Aorta (tissue), 5 donors: Measurements from ENCODE around the gene BRF1. TPM values are rescaled to one million over a fixed set of nuclear protein-coding genes. Genes with fewer than 3 reads are reported as not detected.

ENCODE experiments used
- ATAC-seq: fragments of 200-7000 bp; cut with Tn5 transposase; one replicate; pipeline ENCODE4 v1.9.1; 2022; ENCODE audit warnings: moderate library complexity; ENCODE audit not compliant: low FRiP score
- DNase-seq, 2 donors: peaks; one replicate each; pipeline ENCODE4 v3.0.0-alpha.2; 2020
- H3K27ac ChIP-seq, 2 donors: one replicate each; pipeline ENCODE4 v1.5.1; 2013; ENCODE audit warnings: low read length in 2 of 2, mild to moderate bottlenecking in 2 of 2, moderate library complexity in 2 of 2, control low read depth in 1 of 2, inconsistent platforms in 1 of 2, low read depth in 1 of 2
- H3K27me3 ChIP-seq, 2 donors: one replicate each; pipeline ENCODE4 v1.6.1; 2013; ENCODE audit warnings: control low read depth in 1 of 2, low read length in 1 of 2, mild to moderate bottlenecking in 1 of 2, moderate library complexity in 1 of 2; ENCODE audit not compliant: insufficient read depth in 2 of 2, control insufficient read depth in 1 of 2
- H3K36me3 ChIP-seq, 2 donors: one replicate each; pipeline ENCODE4 v1.6.1; 2013; ENCODE audit warnings: control low read depth in 1 of 2, low read length in 1 of 2, mild to moderate bottlenecking in 1 of 2; ENCODE audit not compliant: insufficient read depth in 2 of 2, control insufficient read depth in 1 of 2
- H3K4me1 ChIP-seq, 2 donors: one replicate each; pipeline ENCODE4 v1.6.1; 2013; ENCODE audit warnings: low read length in 2 of 2, control low read depth in 1 of 2, mild to moderate bottlenecking in 1 of 2, moderate library complexity in 1 of 2; ENCODE audit not compliant: insufficient read depth in 2 of 2, control insufficient read depth in 1 of 2
- H3K4me3 ChIP-seq, 2 donors: one replicate each; pipeline ENCODE4 v1.5.1; 2013; ENCODE audit warnings: low read length in 2 of 2, control low read depth in 1 of 2, mild to moderate bottlenecking in 1 of 2
- H3K9me3 ChIP-seq: one replicate; pipeline ENCODE4 v1.6.1; 2013; ENCODE audit warnings: mild to moderate bottlenecking, low read length; ENCODE audit not compliant: control insufficient read depth
- WGBS, 2 donors: extraction: QIAGEN DNeasy Blood & Tissue Kit; methylation state at CpG; one replicate each; pipeline ENCODE4 v1.1.7; 2013; 5-methylcytosine and 5-hydroxymethylcytosine counted together
- intact Hi-C, 2 donors: fragments of 100-400 bp; cut with DNase I; formaldehyde crosslinking; loops; one replicate each; pipeline versions ENCODE4 v1.14.2 to v1.15.0; 2022
- polyA plus RNA-seq, 2 donors: library from polyadenylated mRNA; stranded (reverse); fragments of 200-250 nt; gene quantifications; one replicate each; pipeline ENCODE4 v1.2.3, GENCODE V29; 2013
- total RNA-seq, 2 donors: library from RNA; stranded (reverse); fragmentation: NEBNext Ultra II Directional; extraction: Animal tissue kit (Norgen Biotek cat#: 25700); gene quantifications; one replicate each; pipeline ENCODE4 v1.2.1, GENCODE V29; 2021
- donor health status: healthy with polysubstance abuse.
- donor health status: Bipolar disorder and iron deficiency.
- donor health status: DM: no; HTN: no; CAD: no.
- donor health status: DM: no; HTN: no; CAD: no.
- donor health status: DM: yes; HTN: yes; CAD: no.

Gene BRF1
- total and polyA plus RNA-seq, 4 donors: 7.1 to 44.3 (median 29.6) TPM

DNA sequence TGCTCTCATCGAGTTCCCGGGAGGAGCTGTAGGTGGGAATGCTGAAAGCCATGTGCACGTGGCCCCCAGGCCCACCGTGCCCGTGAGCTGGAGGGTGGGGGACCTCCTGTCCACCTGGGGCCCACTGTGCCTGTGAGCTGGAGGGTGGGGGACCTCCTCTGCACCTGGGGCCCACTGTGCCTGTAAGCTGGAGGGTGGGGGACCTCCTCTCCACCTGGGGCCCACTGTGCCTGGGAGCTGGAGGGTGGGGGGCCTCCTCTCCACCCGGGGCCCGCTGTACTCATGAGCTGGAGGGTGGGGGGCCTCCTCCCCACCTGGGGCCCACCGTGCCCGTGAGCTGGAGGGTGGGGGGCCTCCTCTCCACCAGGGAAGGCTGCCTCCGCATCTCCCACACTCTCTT lies 105.8 kb downstream of the BRF1 start:
- Histone ChIP-seq H3K27ac (no peak overlapping the region), H3K27me3 (no peaks in the 10 kb centered on the region), H3K9me3 (no peaks in the 10 kb centered on the region), H3K4me1 (no peaks in the 10 kb centered on the region), H3K36me3 (no peaks in the 10 kb centered on the region), H3K4me3 (no peak overlapping the region)
- no peak for ATAC-seq
- 82 to 83% methylated on average over 10 of the region's 10 CpGs for WGBS, 2 donors
- intact Hi-C loops: no loop called here
- DNase-seq: no peak

DNA sequence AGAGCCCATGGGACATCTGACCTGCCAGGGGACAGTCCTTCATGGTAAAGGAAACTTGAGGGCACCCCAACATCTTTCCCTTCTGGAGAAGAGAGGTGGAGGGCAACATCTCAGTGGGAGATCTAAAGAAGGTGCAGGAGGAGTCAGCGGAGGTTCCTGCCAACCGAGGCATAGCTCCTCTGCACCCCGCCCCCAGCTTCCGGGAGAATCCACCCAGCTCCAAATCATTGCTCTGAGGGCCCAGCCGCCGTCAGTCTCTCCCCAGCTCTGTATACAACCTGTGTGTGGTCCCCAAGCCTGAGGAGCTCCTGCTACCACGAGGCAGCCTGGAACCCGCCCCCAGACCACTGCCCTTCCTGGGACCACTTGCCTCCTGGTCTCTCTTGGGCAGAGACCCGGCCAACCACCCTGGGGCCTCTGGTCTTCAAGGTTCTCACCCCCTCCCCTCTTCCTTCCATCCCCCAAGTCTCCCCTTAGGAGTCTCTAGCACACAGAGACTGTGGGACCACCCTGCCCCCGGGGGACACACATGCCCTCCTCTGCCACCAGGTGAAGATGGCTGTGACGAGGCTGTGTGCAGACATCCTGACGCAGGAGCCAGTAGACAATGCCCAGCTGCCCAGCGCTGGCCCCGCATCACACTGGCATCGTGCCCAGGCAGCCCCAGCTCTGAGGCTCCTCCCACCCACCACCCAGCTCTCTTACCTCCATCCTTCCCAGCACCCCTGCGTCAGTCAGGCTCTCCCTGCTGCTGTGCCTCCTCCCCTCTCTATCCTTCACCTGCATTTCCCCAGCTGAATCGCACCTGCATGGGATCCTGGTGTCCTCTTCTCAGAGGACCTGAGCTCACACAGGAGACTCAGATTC lies 106.7 kb downstream of the BRF1 start:
- Histone ChIP-seq H3K9me3 (no peaks in the 10 kb centered on the region), H3K36me3 (no peaks in the 10 kb centered on the region), H3K27me3 (no peaks in the 10 kb centered on the region), H3K27ac (no peak overlapping the region), H3K4me1 (no peaks in the 10 kb centered on the region), H3K4me3 (no peak overlapping the region)
- DNase-seq (no peak), ATAC-seq (no peak)
- intact Hi-C loops: no loop called here
- WGBS, 2 donors: 41 to 47% methylated on average over 17 of the region's 17 CpGs

DNA sequence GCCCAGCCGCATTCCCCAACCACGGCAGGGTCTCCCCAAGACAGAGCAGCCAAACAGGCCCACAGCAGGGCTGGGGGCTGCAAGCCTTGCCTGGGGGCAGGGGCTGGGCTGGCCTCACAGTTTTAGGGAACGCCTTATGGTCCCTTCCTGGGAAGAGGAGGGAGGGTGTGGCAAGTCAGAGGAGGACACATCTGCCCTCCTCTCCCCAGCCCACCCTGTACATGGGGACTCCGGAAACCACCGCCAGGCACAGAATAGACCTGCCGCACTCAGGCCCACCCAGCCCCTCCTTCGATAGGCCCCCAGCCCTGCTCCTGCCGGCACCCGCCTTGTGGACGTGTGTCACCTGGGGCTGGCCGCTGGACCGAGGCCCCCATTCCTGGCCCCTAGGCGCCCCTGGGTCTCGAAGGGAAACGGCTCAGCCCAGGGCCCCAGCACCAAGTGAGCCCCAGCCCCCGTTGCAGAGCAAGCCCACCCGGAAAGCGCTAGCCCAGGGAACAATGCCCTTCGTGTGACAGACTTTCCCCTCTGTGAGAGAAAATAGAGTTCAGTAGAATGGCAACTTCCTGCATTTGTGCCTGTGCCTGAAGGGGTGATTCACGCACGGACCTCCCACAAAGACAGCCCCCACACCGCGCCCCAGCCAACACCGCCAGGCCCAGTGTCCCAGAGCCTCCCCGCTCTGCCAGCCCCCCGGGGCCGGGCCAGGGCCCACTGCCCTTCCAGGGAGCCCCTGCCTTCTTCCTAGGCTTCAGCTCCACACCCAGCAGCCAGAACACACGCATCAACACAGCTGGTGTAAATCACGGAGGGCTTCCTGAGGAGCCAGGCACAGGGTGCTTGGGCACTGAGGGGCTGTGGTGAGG lies 107.7 kb downstream of the BRF1 start:
- no peak for DNase-seq
- Histone ChIP-seq H3K36me3 (no peaks in the 10 kb centered on the region), H3K27ac (no peak overlapping the region), H3K9me3 (no peaks in the 10 kb centered on the region), H3K4me1 (no peaks in the 10 kb centered on the region), H3K4me3 (no peak overlapping the region), H3K27me3 (no peaks in the 10 kb centered on the region)
- intact Hi-C loops: no loop called here
- WGBS, 2 donors: 58 to 61% methylated on average over 29 of the region's 29 CpGs
- no peak for ATAC-seq

DNA sequence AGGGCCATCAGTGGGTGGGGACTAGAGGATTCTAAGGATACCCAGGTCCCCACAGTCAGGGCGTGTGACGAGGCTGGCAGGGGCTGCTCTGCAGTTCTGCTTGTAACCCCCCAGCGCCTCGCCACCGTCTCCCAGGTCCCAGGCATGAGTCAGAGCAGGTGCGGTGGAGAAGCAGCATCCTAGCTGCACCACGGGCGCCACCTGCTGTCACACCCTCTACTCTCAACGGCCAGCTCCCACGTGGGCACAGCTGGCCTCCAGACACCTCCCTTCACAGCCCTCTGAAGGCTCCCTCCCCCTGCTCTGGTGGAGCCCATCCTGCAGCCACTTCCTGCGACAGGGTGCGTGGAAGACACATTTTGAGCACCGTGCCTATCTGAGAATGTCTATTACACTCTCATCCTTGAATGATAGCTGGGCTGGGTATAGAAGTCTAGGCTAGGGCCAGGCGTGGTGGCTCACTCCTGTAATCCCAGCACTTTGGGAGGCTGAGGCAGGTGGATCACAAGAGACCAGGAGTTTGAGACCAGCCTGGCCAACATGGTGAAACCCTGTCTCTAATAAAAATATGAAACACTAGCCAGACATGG lies 112.8 kb downstream of the BRF1 start:
- H3K27me3 ChIP-seq: no peaks in the 10 kb centered on the region
- no peak for ATAC-seq

DNA sequence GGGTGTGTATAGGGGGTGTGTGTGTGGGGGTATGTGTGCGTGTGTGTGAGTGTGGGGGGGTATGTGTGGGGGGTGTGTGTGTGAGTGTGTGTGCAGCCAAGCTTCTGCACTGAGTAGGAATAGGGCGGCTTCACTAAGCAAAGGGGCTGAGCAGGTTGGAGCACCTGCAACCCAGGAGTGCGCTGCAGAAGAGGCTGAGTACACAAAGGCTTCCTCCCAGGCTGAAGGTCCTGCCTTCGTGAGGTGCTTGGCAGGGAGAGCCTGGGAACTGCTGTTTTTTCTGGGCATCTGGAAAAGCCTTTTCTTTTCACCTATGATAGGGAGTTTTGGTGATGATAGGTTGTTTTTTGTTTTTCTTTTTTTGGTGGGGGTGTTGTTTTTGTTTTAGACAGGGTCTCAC lies 113.7 kb downstream of the BRF1 start:
- no peaks in the 10 kb centered on the region for H3K4me1 ChIP-seq
- no peaks in the 10 kb centered on the region for H3K27me3 ChIP-seq
- intact Hi-C loops: no loop called here
- 53 to 71% methylated on average over 4 of the region's 4 CpGs for WGBS, 2 donors
- H3K9me3 ChIP-seq: no peaks in the 10 kb centered on the region
- no peak overlapping the region for H3K27ac ChIP-seq
- no peaks in the 10 kb centered on the region for H3K36me3 ChIP-seq
- ATAC-seq: no peak
- H3K4me3 ChIP-seq: no peak overlapping the region
- DNase-seq: no peak

More for the DNA sequence above, 112.8 kb downstream of the BRF1 start:
- no peak for DNase-seq
- H3K4me3 ChIP-seq: no peak overlapping the region
- H3K9me3 ChIP-seq: no peaks in the 10 kb centered on the region
- WGBS, 2 donors: 70 to 74% methylated on average over 14 of the region's 14 CpGs
- no peaks in the 10 kb centered on the region for H3K4me1 ChIP-seq
- H3K36me3 ChIP-seq: no peaks in the 10 kb centered on the region
- intact Hi-C loops: no loop called here
- no peak overlapping the region for H3K27ac ChIP-seq

DNA sequence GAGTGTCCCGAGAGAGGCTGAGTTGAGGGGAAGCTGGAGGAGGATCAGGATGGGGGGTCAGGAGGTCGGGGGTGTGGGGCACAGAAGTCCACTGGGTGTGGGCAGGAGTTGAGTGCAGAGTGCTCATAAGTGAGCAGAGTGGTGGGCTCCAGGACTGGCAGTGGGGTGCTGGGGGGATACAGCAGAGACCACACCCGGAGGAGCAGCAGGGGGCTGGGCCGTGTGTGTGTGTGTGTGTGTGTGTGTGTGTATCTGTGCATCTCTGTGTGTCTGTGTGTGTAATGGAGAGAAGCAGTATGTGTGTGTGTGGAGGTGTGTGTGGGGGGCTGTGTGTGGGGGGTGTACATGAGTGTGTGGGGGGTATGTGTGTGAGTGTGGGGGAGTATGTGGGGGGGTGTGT lies 114.8 kb downstream of the BRF1 start:
- 42 to 71% methylated on average over 4 of the region's 4 CpGs for WGBS, 2 donors
- no peaks in the 10 kb centered on the region for H3K36me3 ChIP-seq
- DNase-seq (no peak), ATAC-seq (no peak)
- H3K4me3 ChIP-seq: no peak overlapping the region
- no peak overlapping the region for H3K27ac ChIP-seq
- H3K9me3 ChIP-seq: no peaks in the 10 kb centered on the region
- intact Hi-C loops: no loop called here
- no peaks in the 10 kb centered on the region for H3K4me1 ChIP-seq
- H3K27me3 ChIP-seq: no peaks in the 10 kb centered on the region

DNA sequence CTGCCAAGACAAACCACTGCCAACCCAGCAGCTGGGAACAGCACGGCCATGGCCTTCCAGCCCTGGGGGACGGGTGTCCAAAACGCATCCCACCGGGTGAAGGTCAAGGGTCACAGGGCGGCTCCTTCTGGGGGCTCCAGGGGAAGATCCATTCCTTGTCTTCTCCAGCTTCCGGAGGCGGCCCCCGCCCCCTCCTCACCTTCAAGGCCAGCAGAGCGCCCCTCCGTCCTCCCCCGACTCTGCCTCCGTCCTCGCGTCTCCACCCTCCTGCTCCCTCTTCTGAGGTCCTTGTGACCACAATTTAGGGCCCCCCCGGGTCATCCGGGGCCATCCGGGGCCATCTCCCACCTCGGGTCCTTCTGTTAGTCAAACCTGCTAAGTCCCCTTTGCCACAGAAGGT lies 115.8 kb downstream of the BRF1 start:
- H3K27me3 ChIP-seq: no peaks in the 10 kb centered on the region
- DNase-seq (no peak), ATAC-seq (no peak)
- no peaks in the 10 kb centered on the region for H3K4me1 ChIP-seq
- H3K36me3 ChIP-seq: no peaks in the 10 kb centered on the region
- no peak overlapping the region for H3K4me3 ChIP-seq
- H3K9me3 ChIP-seq: no peaks in the 10 kb centered on the region
- 79 to 81% methylated on average over 17 to 18 of the region's 18 CpGs for WGBS, 2 donors
- intact Hi-C loops: no loop called here
- H3K27ac ChIP-seq: no peak overlapping the region

DNA sequence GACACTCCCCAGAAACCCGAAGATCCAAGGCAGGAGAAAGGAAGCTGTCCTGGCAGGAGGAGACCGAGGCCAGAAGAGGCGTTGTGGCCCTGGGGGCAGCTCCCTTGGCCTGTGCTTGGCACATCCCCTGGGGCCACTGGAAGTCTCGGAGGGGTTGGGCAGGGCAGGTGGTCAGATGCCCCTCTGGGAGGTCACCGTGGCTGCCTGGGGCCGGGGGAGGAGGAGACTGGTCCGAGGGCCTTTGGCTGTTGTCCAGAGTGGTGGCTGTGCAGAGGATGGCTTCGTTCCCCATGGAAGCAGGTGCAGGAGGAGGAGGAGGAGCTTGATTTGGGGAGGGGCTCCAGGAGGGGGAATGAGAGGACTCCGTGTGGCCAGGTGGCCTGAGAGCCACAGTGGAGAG lies 116.3 kb downstream of the BRF1 start:
- intact Hi-C loops: loop anchor here in 1 of 2 donors (5.0 kb wide), 1 partner anchor 92 kb away; no protein-coding TSS in a partner anchor
- Histone ChIP-seq H3K36me3 (no peaks in the 10 kb centered on the region), H3K9me3 (no peaks in the 10 kb centered on the region), H3K27me3 (no peaks in the 10 kb centered on the region), H3K4me1 (no peaks in the 10 kb centered on the region), H3K4me3 (no peak overlapping the region), H3K27ac (no peak overlapping the region)
- DNase-seq (no peak), ATAC-seq (no peak)
- 80 to 83% methylated on average over 9 of the region's 9 CpGs for WGBS, 2 donors
